ENCODE data around the gene KCNIP1.

Gene KCNIP1

DNA sequence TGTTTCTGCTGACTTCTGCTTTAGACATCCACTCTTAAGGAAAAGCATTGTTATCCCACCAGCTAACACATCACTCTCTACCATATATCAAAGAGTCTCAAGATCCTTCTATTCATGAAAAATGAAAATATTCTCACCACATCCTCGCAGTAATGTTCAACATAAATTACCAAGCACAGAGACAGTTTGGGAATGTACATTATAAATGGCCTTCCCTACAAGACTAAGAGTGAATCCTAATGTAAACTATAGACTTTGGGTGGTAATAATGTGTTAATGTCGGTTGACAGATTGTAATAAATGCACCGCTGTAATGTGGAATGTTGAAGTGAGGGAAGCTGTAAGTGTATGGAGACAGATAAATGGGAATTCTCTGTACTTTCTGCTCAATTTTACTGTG is 27.1 kb upstream of the KCNIP1 start:
- H3F3A ChIP-seq (ENCODE audit: insufficient read depth), result no peaks in the 10 kb centered on the region

DNA sequence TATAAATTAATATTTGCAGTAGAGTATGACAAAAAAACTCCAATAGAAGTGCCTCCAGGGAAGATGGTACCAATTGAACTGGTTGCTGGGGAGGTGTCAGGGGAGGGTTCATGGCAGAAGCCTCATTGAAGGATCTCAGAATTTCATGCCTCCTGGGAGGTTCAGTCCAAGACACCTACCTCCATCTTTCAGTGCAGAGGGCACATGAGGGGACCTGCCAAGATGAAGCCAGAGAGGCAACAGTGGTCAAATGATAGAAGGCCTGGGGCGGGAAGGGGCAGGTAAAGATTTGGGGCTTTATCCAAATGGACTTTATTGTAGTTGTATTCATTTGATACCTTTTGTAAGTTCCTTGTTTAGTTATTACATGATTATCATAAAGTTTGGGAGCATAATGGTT is 25.9 kb upstream of the KCNIP1 start:
- Histone ChIP-seq H3K36me3 (ENCODE audit: low read length) (no peaks in the 10 kb centered on the region), H4K20me1 (ENCODE audit: low read depth, low read length) (no peaks in the 10 kb centered on the region), H3K9me3 (ENCODE audit: insufficient read depth, low read length) (no peaks in the 10 kb centered on the region), H3K27me3 (ENCODE audit: low read length) (no peaks in the 10 kb centered on the region), H3K4me2 (ENCODE audit: low read depth, low read length, poor library complexity, severe bottlenecking) (no peak overlapping the region), H3K27ac (ENCODE audit: low read depth, low read length) (no peak overlapping the region), H3K4me3 (ENCODE audit: insufficient read depth, low read length, poor library complexity, severe bottlenecking) (no peak overlapping the region), H3F3A (ENCODE audit: insufficient read depth) (no peaks in the 10 kb centered on the region), H3K9me2 (replicated peaks; ENCODE audit: insufficient read depth, low read length) (no peaks in the 10 kb centered on the region), H2AFZ (ENCODE audit: low read depth, low read length, severe bottlenecking) (no peak overlapping the region), H3K9ac (ENCODE audit: low read length) (no peak overlapping the region), H3K79me2 (ENCODE audit: insufficient read depth, low read length) (no peaks in the 10 kb centered on the region)
- no peak for TF ChIP-seq EZH2phosphoT487 (conservative IDR thresholded peaks at IDR 0.05; ENCODE audit: low read length)
- TF ChIP-seq, protein P1, sequence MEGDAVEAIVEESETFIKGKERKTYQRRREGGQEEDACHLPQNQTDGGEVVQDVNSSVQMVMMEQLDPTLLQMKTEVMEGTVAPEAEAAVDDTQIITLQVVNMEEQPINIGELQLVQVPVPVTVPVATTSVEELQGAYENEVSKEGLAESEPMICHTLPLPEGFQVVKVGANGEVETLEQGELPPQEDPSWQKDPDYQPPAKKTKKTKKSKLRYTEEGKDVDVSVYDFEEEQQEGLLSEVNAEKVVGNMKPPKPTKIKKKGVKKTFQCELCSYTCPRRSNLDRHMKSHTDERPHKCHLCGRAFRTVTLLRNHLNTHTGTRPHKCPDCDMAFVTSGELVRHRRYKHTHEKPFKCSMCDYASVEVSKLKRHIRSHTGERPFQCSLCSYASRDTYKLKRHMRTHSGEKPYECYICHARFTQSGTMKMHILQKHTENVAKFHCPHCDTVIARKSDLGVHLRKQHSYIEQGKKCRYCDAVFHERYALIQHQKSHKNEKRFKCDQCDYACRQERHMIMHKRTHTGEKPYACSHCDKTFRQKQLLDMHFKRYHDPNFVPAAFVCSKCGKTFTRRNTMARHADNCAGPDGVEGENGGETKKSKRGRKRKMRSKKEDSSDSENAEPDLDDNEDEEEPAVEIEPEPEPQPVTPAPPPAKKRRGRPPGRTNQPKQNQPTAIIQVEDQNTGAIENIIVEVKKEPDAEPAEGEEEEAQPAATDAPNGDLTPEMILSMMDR (IDR thresholded peaks at IDR 0.05; ENCODE audit: insufficient read depth, low read length, poor library complexity, severe bottlenecking), result no peak

More for the DNA sequence above, 27.1 kb upstream of the KCNIP1 start:
- Histone ChIP-seq H3K9me3 (ENCODE audit: insufficient read depth, low read length) (no peaks in the 10 kb centered on the region), H3K9ac (ENCODE audit: low read length) (no peak overlapping the region), H3K27me3 (ENCODE audit: low read length) (no peaks in the 10 kb centered on the region), H3K4me3 (ENCODE audit: insufficient read depth, low read length, poor library complexity, severe bottlenecking) (no peak overlapping the region), H3K9me2 (replicated peaks; ENCODE audit: insufficient read depth, low read length) (no peaks in the 10 kb centered on the region), H4K20me1 (ENCODE audit: low read depth, low read length) (no peaks in the 10 kb centered on the region), H3K36me3 (ENCODE audit: low read length) (no peaks in the 10 kb centered on the region), H3K79me2 (ENCODE audit: insufficient read depth, low read length) (no peaks in the 10 kb centered on the region), H2AFZ (ENCODE audit: low read depth, low read length, severe bottlenecking) (no peak overlapping the region), H3K4me2 (ENCODE audit: low read depth, low read length, poor library complexity, severe bottlenecking) (no peak overlapping the region), H3K27ac (ENCODE audit: low read depth, low read length) (no peak overlapping the region)
- TF ChIP-seq EZH2phosphoT487 (conservative IDR thresholded peaks at IDR 0.05; ENCODE audit: low read length), result no peak
- TF ChIP-seq, protein P1 (IDR thresholded peaks at IDR 0.05; ENCODE audit: insufficient read depth, low read length, poor library complexity, severe bottlenecking), result no peak

DNA sequence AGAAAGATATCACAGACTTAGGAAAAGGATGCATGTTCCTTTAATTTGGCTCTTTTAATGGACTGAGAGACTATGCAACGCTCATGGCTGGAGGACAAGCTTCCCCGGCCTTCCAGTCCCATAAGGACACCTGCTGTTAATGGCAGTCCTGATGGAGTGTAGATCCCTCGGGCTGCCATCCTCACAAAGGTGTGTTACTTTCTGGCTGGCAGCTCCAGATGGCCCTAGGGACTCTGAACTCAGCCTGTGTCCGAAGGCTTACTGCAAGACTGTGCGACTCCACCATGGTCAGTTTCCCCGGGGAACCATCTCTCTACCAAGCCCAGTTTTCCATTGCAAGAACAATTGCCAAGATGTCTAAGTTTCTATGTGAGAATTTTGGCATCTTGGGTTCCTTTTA is 25.5 kb upstream of the KCNIP1 start:
- no peaks in the 10 kb centered on the region for H3K9me3 ChIP-seq (ENCODE audit: insufficient read depth, low read length)
- H3K4me3 ChIP-seq (ENCODE audit: insufficient read depth, low read length, poor library complexity, severe bottlenecking), result no peak overlapping the region
- no peak overlapping the region for H2AFZ ChIP-seq (ENCODE audit: low read depth, low read length, severe bottlenecking)
- no peaks in the 10 kb centered on the region for H3K9me2 ChIP-seq (replicated peaks; ENCODE audit: insufficient read depth, low read length)
- no peaks in the 10 kb centered on the region for H4K20me1 ChIP-seq (ENCODE audit: low read depth, low read length)
- H3F3A ChIP-seq (ENCODE audit: insufficient read depth), result no peaks in the 10 kb centered on the region
- H3K27ac ChIP-seq (ENCODE audit: low read depth, low read length), result no peak overlapping the region
- no peak for TF ChIP-seq EZH2phosphoT487 (conservative IDR thresholded peaks at IDR 0.05; ENCODE audit: low read length)
- TF ChIP-seq, protein P1 (IDR thresholded peaks at IDR 0.05; ENCODE audit: insufficient read depth, low read length, poor library complexity, severe bottlenecking), result no peak
- H3K9ac ChIP-seq (ENCODE audit: low read length), result no peak overlapping the region
- H3K36me3 ChIP-seq (ENCODE audit: low read length), result no peaks in the 10 kb centered on the region
- H3K79me2 ChIP-seq (ENCODE audit: insufficient read depth, low read length), result no peaks in the 10 kb centered on the region
- no peak overlapping the region for H3K4me2 ChIP-seq (ENCODE audit: low read depth, low read length, poor library complexity, severe bottlenecking)
- H3K27me3 ChIP-seq (ENCODE audit: low read length), result no peaks in the 10 kb centered on the region

All from SU-DHL-6 (cell line).